GM04504 (cell line): ENCODE measurements around the gene TMEM108.
A peak's percentile ranks its signal among the peaks of the same experiment; 100 is the strongest.

ENCODE experiments used
- DNase-seq: peaks from one replicate; pipeline ENCODE4 v3.0.0-alpha.2; 2012; ENCODE audit warnings: low read depth

TMEM108 gene

DNA sequence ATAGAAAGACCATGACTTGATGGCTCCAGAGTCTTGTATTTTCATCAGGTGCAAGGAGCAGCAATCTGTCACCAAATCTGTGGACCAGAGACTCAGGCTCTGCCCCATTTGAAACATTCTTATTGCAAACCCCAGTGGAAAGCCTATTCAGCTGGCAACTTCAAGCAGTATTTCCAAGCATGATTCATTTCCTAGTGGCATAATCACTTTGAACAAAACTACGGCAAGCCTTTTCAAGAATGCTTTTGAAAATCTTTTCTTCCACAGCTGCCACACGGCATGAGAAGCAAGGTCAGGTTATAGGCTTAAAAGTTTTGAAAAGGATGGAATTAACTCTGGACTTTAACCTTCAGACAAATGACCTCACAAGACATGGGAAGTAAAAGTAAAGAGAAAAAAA is 239.6 kb downstream of the TMEM108 start:
- DNase-seq, result no peak

DNA sequence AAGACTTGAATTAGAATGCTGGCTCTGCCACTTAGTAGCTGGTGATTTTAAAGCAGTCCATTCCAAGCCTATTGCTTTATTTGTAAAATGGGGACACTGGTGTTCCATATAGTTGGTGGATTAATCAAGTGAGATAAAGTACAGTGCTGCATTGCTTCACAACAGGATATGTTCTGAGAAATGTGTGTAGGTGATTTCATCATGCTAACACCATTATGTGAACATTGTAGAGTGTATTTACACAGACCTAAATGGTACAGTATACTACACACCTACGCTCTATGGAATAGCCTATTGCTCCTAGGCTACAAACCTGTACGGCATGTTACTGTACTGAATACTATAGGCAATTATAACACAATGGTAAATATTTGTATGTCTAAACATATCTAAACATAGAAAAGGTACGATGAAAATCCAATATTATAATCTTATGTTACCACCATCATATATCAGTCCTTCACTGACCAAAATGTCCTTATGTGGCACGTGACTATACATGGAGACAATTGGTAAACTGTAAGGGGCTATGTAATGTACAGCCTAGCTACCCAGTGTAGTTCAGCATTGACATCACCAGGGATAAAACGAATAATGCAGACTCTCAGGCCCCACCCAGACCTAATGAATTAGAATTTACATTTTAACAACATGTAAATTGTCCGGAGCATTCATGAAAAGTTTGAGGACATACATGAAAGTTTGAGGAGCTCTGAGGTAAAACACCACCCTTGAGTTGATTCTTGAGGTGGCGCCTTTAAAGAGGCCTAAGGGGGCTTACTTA is 240.3 kb downstream of the TMEM108 start:
- no peak for DNase-seq

- no peak for DNase-seq
Measured at GRCh38 chr3:133280586-133280985, 242.4 kb downstream of the TMEM108 start.

DNA sequence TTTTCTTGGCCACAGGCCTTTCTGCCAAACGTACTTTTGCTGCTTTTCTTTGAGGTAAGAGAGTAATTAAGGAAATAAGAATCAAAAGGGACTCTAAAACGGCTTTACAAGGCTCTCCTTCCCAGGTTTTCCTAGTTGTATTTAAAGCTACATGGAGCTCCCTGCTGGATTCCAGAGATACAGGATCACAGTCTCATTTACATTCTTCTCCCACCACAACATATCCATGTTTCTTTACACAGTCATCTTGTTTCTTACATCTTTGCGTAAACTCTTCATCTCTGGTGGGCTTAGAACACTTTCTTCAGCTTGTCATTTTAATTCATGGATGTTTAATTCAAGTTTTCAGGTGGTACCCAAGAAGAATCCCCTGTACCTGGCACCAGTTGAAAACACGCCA is 244.0 kb downstream of the TMEM108 start:
- DNase-seq, result no peak

DNA sequence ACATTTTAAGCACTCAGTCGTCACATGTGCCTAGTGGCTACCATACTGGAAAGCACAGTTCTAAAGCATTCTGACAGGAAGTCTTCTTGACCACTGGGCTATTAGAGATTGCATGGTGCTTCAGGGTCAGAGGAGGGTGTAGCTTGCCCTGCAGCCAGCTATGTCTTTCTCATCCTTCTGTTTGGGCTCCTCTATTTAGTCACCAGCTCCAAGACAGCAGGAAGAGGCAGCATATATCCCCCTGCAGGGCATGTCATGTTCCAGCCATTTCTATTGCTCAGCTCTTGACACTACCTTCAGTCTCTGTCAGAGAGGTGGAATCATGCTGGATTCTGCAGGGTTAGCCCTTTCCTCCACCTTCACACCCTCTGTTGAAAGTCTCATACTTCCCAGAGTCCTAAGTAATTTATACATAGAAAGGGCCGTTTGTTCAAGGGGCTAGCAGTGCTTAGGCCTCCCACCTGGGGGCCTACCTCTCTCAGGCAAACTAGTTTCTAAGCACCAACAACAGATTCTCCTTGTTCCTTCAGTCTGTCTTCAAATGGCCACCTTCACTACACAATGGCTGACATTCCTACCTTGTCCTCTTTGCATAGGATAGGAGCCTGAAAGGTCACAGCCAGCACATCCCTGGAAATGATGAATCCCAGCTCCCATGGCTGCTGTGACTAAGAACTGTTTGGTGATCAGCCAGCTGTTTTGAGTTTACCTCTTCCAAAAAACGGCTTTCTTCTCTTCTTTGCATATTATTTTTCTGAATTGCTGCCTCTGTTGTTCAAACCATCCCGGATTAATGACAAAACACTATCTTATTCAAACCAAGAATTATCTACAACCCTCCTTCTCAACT is 246.0 kb downstream of the TMEM108 start:
- no peak for DNase-seq

DNA sequence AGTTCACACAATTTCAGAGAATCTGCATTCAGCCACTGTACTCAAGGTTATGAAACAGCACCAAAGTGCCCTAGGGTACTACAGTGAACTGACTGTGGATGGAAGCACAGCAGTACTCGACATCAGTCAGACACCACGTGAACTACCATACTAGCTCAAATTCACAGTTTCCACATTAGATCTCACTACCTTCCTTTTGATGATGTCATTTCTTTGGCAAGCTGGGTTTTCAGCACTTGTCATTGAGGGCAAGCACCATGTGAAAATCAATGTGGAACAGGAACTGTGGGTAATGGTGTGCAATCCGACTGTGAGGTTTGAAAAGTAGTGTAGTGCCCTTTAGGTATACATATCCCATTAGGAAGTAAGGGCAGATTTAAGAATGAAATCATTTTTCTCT is 251.1 kb downstream of the TMEM108 start:
- no peak for DNase-seq

DNA sequence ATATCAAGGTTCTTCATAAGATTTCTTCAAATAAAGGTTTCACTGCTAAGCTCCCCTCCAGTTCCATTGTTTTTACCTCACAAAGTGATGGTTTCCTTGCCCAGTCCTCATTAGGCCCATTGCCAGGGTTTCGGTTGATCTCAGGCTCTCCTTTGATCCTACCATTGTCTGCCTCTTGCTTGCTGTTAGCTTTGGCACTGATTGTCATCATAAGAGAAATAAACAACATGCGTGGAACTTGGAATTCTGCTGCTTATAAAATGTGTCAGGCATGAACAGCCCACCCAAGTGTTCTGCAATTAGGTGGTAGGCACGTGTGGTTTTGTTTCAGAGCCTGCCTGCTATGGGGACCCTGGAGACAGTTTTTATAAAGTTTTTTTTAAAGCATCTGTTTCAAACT is 254.1 kb downstream of the TMEM108 start:
- DNase-seq, result no peak

DNA sequence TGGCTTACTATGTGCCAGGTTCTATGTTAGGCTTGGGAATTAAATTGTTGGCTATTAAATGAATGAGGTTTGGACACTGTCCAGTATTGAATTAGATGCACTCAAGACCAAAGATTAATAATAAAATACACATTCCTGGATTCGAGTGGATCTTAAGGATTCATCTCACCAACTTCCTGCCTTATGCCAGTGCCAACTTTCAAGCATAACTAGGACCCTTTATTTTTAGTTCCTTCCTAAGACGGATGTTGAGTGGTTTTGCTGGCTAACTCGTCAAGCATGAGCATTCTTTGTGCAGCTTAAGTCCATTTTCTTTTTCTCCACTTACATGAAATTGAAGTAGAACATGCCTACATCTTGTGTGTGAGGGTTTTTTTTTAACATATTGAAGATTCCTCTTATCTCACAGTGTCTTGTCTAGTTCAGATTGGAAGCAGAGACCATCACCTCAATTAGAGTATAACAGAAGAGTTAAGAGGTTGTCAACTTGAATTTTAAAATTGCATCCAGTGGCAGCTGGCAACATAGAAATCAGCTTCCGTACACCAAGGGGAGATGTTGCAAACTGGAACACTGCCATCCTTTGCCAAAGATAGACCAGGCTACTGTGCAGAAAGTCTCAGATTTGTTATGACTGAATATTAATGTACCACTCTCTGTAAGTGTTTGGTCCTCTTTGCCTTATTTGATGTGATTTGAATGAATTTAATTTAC is 255.4 kb downstream of the TMEM108 start:
- no peak for DNase-seq

DNA sequence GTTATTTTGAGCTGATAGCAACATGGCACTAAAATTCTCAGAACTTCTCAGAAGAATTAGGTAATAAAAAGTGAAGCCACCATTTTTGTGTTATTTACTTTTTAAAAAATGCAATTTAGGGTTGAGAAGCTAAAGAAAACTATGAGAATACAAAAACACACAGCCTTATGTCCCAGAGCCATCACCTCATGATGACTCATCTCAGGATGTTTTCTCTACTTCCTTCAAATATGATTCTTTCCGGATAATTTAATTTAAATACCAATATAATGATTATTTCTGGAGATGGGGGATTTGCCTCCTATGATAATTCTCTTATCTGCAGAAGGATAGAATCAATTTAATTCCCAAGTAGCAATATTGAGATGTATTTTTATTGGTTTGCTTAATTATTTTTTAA is 256.1 kb downstream of the TMEM108 start:
- DNase-seq, result no peak

DNA sequence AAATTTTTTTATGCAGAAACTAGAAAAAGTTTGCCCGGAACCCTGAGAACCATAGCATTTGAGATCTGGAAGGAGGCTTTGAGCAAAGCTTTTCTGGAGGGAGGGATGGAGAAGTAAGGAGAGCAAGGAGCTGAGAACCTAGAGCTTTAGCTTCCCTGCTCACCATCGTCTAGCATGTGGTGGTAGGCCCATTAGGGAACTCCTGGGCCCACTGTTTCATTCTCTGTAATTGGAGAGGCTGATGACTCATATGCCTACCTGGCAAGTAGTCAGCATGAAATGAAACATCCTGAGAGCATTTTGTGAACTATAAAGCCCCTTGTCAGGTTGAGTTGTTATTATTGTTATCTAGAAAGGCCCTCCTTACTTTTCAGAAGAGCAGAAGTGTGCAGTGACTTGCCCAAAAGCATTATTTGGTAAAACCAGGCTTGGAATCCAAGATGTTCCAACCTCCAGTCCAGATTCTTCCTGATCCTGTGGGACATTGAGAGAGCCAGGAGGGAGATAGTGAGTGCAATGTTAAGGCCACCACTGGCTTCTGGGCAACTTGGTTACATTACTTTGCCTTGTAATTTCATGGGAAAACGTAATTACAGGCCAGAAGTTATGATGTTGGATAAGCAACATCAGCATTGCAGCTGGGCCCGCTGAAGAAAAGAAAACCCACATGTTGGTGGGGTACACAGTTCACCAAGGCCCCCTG is 257.2 kb downstream of the TMEM108 start:
- DNase-seq, result peak; percentile 3

- DNase-seq, result no peak
Measured at GRCh38 chr3:133295944-133296917, 258.0 kb downstream of the TMEM108 start.

DNA sequence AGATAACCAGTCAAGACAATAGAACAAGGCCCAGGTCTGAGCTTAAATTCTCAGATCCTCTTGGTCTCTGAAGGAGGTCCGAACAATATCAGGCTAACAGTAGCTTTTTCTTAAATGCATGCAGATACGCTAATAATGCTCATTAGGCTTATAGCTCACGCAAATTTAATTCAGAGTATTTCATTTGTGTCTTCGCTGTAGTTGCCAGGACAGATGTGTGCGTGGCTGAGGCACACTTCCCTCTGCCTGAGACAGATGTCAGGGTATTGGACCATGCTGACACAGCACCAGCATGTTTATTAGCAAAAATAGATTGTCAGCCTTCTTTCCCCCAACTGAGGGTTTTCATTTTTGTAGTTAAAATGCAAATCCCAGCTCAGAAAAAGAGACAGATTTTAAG is 258.8 kb downstream of the TMEM108 start:
- DNase-seq, result no peak

DNA sequence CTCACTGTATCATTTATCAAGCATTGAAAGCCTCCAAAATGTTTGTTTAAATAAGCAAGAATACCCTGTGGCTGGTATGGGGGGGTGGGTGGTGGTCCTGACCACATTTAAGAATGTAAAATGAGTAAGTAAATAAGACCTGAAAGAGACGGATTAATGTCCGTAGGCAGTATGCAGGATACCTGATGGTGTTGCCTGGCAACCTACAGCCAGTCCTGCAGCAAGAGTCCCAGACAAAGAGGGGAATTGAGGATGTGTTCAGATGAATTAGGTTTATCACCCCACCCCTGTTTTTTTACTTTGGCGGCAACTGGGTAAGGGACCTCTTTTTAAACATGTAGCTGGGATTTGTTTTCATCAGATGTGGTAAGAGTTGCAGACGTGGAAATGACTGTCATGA is 261.9 kb downstream of the TMEM108 start:
- no peak for DNase-seq

DNA sequence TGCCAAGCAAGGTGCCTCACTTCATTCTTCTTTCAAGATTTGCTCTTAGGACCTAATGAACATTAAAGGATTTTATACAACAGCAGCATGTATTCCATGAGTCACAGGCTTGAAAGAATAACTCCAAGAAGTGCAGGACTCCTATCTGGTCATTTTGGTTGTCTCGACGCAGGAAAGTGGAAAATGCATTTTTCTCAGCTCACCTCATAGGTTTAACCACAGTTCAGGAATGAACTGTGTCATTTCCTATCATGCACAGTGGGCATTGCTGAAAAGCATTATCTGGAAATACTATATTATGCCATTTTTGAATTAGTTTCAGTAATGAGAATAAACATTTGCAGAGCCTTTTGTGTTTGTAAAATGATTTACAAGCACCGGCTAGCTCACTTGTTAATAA is 263.0 kb downstream of the TMEM108 start:
- DNase-seq, result peak; percentile 29

GRCh38 chr3:133301731-133302130 is 263.5 kb downstream of the TMEM108 start:
- no peak for DNase-seq

DNA sequence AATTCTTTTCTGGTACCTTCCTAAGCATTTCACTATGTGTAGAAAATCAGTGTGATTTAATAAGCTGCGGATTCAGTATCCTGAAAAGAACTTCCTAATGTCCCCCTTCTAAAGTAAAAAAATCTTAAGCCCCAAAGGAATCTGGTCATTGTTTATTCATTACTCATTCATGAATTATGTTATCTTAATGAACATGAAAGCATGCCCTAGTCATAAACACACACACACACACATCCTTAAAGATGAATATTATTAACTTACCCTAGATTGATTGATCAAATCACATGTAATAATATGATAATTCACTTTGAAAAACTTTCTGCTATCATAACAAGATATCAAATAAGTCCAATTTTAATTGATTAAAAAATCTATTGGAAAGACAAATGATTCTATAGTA is 265.2 kb downstream of the TMEM108 start:
- DNase-seq, result no peak

DNA sequence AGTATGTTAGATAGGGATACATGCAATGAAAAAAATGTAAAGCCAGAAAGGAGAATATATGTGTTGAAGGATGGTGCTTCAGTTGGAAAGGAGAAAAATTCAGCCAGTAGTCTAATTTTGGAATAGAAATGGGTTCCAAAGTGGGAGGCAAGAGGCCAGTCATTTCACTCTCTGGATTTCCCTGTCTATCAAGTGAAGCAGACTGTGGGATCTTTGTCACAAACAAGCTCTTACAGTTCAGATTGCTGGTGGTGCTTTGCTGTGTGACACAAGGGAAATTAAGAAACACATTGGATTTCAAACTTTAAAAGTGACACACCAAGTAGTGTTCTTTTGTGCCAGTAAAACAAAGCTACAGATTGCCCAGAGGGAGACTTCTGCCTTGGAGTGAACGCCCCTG is 279.7 kb downstream of the TMEM108 start:
- no peak for DNase-seq

DNA sequence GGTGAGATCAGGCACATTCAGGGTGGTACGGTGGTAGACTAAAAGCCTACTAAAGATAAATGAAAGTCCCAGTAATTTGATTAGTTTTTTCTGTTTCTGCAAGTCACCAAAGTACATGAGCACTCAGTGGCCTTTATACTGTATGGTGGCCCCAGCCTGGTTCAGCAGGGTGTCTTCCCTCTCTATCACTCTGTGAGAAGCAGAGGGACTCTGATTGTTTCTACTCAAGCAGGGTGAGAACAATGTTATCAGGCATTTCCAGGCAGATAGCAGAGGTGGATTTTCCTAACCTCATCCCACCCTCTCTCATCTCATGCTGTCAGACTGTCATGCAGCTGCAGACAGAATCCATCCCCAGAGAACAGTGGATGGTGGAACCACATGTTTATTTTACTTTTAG is 290.2 kb downstream of the TMEM108 start:
- no peak for DNase-seq

DNA sequence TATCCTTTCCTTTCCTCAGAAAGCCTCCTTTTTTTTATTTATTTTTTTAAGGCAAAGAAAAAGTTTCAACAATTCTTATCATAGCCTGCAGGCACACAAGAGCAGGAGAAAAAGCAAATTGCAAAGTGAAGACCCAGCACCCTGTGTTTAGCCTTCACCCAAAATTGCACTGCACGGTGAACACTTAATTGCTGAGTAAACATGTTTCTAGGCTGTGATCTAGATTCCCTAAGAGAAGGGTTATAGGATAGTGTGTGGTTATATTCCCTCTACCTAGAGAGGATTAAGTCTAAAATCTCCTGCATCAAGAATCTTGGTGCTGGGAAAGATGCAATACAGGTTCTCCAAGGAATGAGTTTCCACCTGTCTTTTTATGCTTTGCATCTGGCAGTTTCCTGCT is 291.4 kb downstream of the TMEM108 start:
- DNase-seq, result no peak

GRCh38 chr3:133330065-133330464 is 291.9 kb downstream of the TMEM108 start:
- no peak for DNase-seq

GRCh38 chr3:133330522-133330921 is 292.3 kb downstream of the TMEM108 start:
- no peak for DNase-seq
